B cell (primary cell): ENCODE data around the gene JAK1. TPM values are rescaled to one million over a fixed set of nuclear protein-coding genes. Genes with fewer than 3 reads are reported as not detected.

ENCODE experiments used
- ATAC-seq: fragments of 200-7000 bp; cut with Tn5 transposase; one replicate; pipeline ENCODE4 v1.10.0; 2021; ENCODE audit warnings: low read depth, mild to moderate bottlenecking, moderate number of reproducible peaks, moderate library complexity
- CTCF ChIA-PET: fragments of 350-600 bp; sonication (Branson Sonifier 250); formaldehyde crosslinking; loops from one replicate; lab custom pipeline; 2021; ENCODE audit warnings: antibody characterized with exemption, inconsistent platforms; lab: Charles Lee
- POLR2A ChIA-PET: fragments of 350-600 bp; sonication (Branson Sonifier 250); formaldehyde crosslinking; loops from one replicate; lab custom pipeline; 2021; ENCODE audit warnings: antibody characterized with exemption; lab: Charles Lee
- DNase-seq: peaks from one replicate; pipeline ENCODE4 v3.0.0; 2013
- H2AFZ ChIP-seq: 2 replicates; pipeline ENCODE4 v1.6.1; 2012; ENCODE audit warnings: mild to moderate bottlenecking, low read depth, low read length; ENCODE audit not compliant: insufficient read depth, poor library complexity, severe bottlenecking
- H3K27ac ChIP-seq, 2 donors: 1 replicate in 1 of 2; 2 replicates in 1 of 2; pipeline ENCODE4 v1.5.1; 2012 to 2013; ENCODE audit warnings: low read length in 2 of 2, mild to moderate bottlenecking in 2 of 2, moderate library complexity in 1 of 2
- H3K27me3 ChIP-seq, 4 experiments: fragments of 200-600 bp in 1 of 4; sonication (generic) in 1 of 4; replicated peaks in 1 of 4; 1 replicate in 2 of 4; 2 replicates in 2 of 4; pipeline versions ENCODE4 v1.6.1 to v1.7.0; 2013 to 2016; ENCODE audit warnings: low read length in 3 of 4, mild to moderate bottlenecking in 2 of 4, mixed read lengths in 1 of 4, moderate library complexity in 1 of 4; ENCODE audit not compliant: insufficient read depth in 4 of 4, control insufficient read depth in 3 of 4; ENCODE audit errors: control extremely low read depth in 1 of 4
- H3K36me3 ChIP-seq, 2 experiments: replicated peaks in 1 of 2; 1 replicate in 1 of 2; 2 replicates in 1 of 2; pipeline versions ENCODE4 v1.6.1 to v1.7.1; 2013; ENCODE audit warnings: low read length in 1 of 2; ENCODE audit not compliant: insufficient read depth in 2 of 2, control insufficient read depth in 1 of 2; ENCODE audit errors: control extremely low read depth in 1 of 2, extremely low read depth in 1 of 2
- H3K4me1 ChIP-seq, 2 donors: fragments of 200-600 bp in 1 of 2; sonication (generic) in 1 of 2; 1 replicate in 1 of 2; 2 replicates in 1 of 2; pipeline versions ENCODE4 v1.5.1 to v1.6.1; 2013 to 2017; ENCODE audit warnings: low read length in 2 of 2; ENCODE audit not compliant: control insufficient read depth in 2 of 2, insufficient read depth in 2 of 2
- H3K4me2 ChIP-seq: replicated peaks from 2 replicates; pipeline ENCODE3; 2012; ENCODE audit warnings: mild to moderate bottlenecking, low read depth, low read length; ENCODE audit not compliant: poor library complexity, severe bottlenecking
- H3K4me3 ChIP-seq, 5 experiments: fragments of 200-600 bp in 1 of 5; sonication (generic) in 1 of 5; 1 replicate in 3 of 5; 2 replicates in 2 of 5; pipeline versions ENCODE4 v1.5.1 to v1.7.0; 2011 to 2016; ENCODE audit warnings: low read length in 4 of 5, mild to moderate bottlenecking in 4 of 5, low read depth in 2 of 5, control low read depth in 1 of 5, moderate library complexity in 1 of 5; ENCODE audit not compliant: insufficient read depth in 1 of 5; ENCODE audit errors: control extremely low read depth in 1 of 5, extremely low read depth in 1 of 5
- H3K79me2 ChIP-seq: fragments of 200-600 bp; sonication (generic); one replicate; pipeline ENCODE4 v1.6.0; 2016; ENCODE audit warnings: low read length; ENCODE audit not compliant: control insufficient read depth, insufficient read depth
- H3K9ac ChIP-seq: fragments of 200-600 bp; sonication (generic); 2 replicates; pipeline ENCODE4 v1.6.1; 2017; ENCODE audit warnings: mild to moderate bottlenecking, low read length, moderate library complexity
- H3K9me3 ChIP-seq, 3 donors: one replicate each; pipeline versions ENCODE4 v1.6.1 to v1.7.1; 2013; ENCODE audit warnings: low read length in 2 of 3; ENCODE audit not compliant: control insufficient read depth in 2 of 3, insufficient read depth in 1 of 3; ENCODE audit errors: control extremely low read depth in 1 of 3
- H4K20me1 ChIP-seq: 2 replicates; pipeline ENCODE4 v1.6.0; 2012; ENCODE audit warnings: mild to moderate bottlenecking, low read length; ENCODE audit not compliant: insufficient read depth, control insufficient read depth, poor library complexity, severe bottlenecking
- H3K27ac Mint-ChIP-seq: one replicate; pipeline ENCODE4 v1.8.0; 2021; ENCODE audit warnings: mixed read lengths
- H3K27me3 Mint-ChIP-seq: one replicate; pipeline ENCODE4 v1.8.0; 2021; ENCODE audit warnings: mixed read lengths
- H3K4me1 Mint-ChIP-seq: one replicate; pipeline ENCODE4 v1.8.0; 2021; ENCODE audit warnings: mixed read lengths
- H3K4me3 Mint-ChIP-seq: one replicate; pipeline ENCODE4 v1.8.0; 2021; ENCODE audit warnings: mixed read lengths
- H3K9me3 Mint-ChIP-seq: one replicate; pipeline ENCODE4 v1.8.0; 2022; ENCODE audit warnings: mixed read lengths; ENCODE audit not compliant: insufficient read depth
- EZH2 ChIP-seq: IDR thresholded peaks from 2 replicates; pipeline ENCODE4 v1.6.1; 2012; ENCODE audit warnings: borderline replicate concordance, low read depth, mild to moderate bottlenecking, moderate library complexity, low read length; ENCODE audit not compliant: insufficient read depth, poor library complexity, severe bottlenecking
- WGBS: methylation state at CpG from one replicate; pipeline ENCODE4 v1.1.5; 2013; ENCODE audit warnings: missing lambda C conversion rate; ENCODE audit not compliant: insufficient coverage; 5-methylcytosine and 5-hydroxymethylcytosine counted together
- intact Hi-C: fragments of 100-400 bp; cut with micrococcal nuclease; formaldehyde crosslinking; loops from one replicate; pipeline ENCODE4 v1.10.0; 2022
- polyA plus RNA-seq: library from polyadenylated mRNA; depleted of rRNA; stranded (reverse); fragments of >200 nt; gene quantifications from 2 replicates; pipeline ENCODE4 v1.2.3, GENCODE V29; 2012
- total RNA-seq, 2 donors: library from RNA; stranded (reverse); fragments of 120-200 nt in 1 of 2; gene quantifications; 1 replicate in 1 of 2; 2 replicates in 1 of 2; pipeline versions ENCODE4 v1.2.3 to v1.2.4, GENCODE V29; 2013 to 2022
- TF ChIP-seq, protein P1 (sequence below): fragments of 200-600 bp; IDR thresholded peaks from one replicate; pipeline ENCODE4 v1.8.0; 2022; ENCODE audit warnings: antibody characterized with exemption, mild to moderate bottlenecking

JAK1 gene
- total and polyA plus RNA-seq, 2 donors (not counting 1 experiment from before 2014, with no cell fraction given) = 99.0 to 244 TPM

DNA sequence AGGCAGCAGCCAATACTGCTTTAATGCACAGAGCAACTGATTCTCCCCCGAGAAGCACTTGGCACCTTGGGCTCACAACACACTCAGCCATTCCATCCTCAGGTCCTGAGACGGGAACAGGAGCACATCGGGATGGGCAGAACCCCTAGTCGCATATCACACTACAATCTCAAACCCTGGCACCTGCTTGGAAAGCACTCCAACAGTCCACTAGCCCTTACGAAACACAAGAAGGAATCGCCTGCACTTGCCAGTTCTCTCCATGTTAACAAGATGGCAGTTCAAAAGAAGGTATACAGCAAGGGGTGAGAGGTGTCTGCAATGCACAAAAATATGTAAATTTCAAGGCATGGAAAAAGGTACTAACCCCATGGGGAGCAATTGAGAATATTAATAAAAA is 21.4 kb downstream of the JAK1 start:
- Histone ChIP-seq H3K4me2 (no peak overlapping the region), H3K79me2 (peaks cover 100% of the 10 kb centered on the region), H2AFZ (no peak overlapping the region), H3K9me3 (no peaks in the 10 kb centered on the region), H3K27me3 (no peaks in the 10 kb centered on the region), H4K20me1 (peaks cover 96% of the 10 kb centered on the region), H3K4me3 (no peak overlapping the region), H3K36me3 (no peaks in the 10 kb centered on the region), H3K9ac (no peak overlapping the region), H3K27ac (no peak overlapping the region), H3K4me1 (peaks cover 49 to 62% of the 10 kb centered on the region in 2 donors)
- intact Hi-C loops = no loop called here
- POLR2A ChIA-PET = no interaction called here
- ATAC-seq (no peak), DNase-seq (no peak)
- H3K4me3 Mint-ChIP-seq = peak overlapping the region; percentile 13
- no peak overlapping the region for H3K27ac Mint-ChIP-seq
- H3K9me3 Mint-ChIP-seq = no peaks in the 10 kb centered on the region
- no peaks in the 10 kb centered on the region for H3K27me3 Mint-ChIP-seq
- CTCF ChIA-PET = no interaction called here
- TF ChIP-seq EZH2 = no peak
- WGBS = 97% methylated on average over 6 of the region's 6 CpGs
- H3K4me1 Mint-ChIP-seq = peaks cover 76% of the 10 kb centered on the region

DNA sequence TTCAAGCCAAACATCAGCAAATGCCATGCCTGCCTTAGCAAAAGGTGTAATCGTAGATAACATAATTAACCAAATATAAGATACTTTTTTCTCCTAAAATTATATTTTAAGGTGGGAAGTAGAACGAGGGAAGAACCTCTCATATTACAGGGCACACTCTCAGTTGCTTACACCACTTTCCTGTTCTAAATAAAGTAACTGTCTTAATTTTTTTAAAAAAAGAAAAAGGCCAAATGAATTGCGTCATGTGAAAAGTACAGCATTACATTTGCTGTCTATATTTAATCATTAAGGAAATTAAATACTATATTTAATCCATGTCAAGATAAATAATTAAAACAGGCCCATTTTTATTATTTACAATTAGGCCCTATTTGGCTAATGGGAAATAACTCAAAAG is 23.7 kb downstream of the JAK1 start:
- no peaks in the 10 kb centered on the region for H3K9me3 ChIP-seq
- H3K4me1 ChIP-seq = peaks cover 38 to 56% of the 10 kb centered on the region in 2 donors
- TF ChIP-seq EZH2 = no peak
- TF ChIP-seq, protein P1, sequence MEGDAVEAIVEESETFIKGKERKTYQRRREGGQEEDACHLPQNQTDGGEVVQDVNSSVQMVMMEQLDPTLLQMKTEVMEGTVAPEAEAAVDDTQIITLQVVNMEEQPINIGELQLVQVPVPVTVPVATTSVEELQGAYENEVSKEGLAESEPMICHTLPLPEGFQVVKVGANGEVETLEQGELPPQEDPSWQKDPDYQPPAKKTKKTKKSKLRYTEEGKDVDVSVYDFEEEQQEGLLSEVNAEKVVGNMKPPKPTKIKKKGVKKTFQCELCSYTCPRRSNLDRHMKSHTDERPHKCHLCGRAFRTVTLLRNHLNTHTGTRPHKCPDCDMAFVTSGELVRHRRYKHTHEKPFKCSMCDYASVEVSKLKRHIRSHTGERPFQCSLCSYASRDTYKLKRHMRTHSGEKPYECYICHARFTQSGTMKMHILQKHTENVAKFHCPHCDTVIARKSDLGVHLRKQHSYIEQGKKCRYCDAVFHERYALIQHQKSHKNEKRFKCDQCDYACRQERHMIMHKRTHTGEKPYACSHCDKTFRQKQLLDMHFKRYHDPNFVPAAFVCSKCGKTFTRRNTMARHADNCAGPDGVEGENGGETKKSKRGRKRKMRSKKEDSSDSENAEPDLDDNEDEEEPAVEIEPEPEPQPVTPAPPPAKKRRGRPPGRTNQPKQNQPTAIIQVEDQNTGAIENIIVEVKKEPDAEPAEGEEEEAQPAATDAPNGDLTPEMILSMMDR = no peak
- Mint-ChIP-seq H3K27ac (no peak overlapping the region), H3K4me3 (no peak overlapping the region), H3K4me1 (peaks cover 73% of the 10 kb centered on the region), H3K27me3 (no peaks in the 10 kb centered on the region), H3K9me3 (no peaks in the 10 kb centered on the region)
- H3K27me3 ChIP-seq = no peaks in the 10 kb centered on the region
- WGBS = no CpG with 5 or more reads among the region's 3 CpGs
- ATAC-seq (no peak), DNase-seq (no peak)
- intact Hi-C loops = no loop called here
- peak overlapping the region; percentile 17 for H3K9ac ChIP-seq
- ChIA-PET POLR2A (no interaction called here), CTCF (no interaction called here)
- H3K27ac ChIP-seq = no peak overlapping the region
- H3K79me2 ChIP-seq = peaks cover 100% of the 10 kb centered on the region
- no peak overlapping the region for H2AFZ ChIP-seq
- H3K36me3 ChIP-seq = no peaks in the 10 kb centered on the region
- H3K4me2 ChIP-seq = peak overlapping the region; percentile 20
- no peak overlapping the region for H3K4me3 ChIP-seq
- H4K20me1 ChIP-seq = peaks cover 95% of the 10 kb centered on the region
